Fibroblast of peridontal ligament (primary cell): ENCODE measurements around the gene TLCD4.

Experiments
- DNase-seq: peaks from one replicate; pipeline ENCODE4 v3.0.0-alpha.2; 2010; ENCODE audit errors: extremely low read depth

The TLCD4 gene

GRCh38 chr1:95095833-95096217, 21.3 kb upstream of the TLCD4 start:
- DNase-seq, result peak; percentile 84

- no peak for DNase-seq
These were observed 20.8 kb upstream of the TLCD4 start for GRCh38 chr1:95096218-95096841.

- no peak for DNase-seq
These were observed 19.7 kb upstream of the TLCD4 start for GRCh38 chr1:95097426-95097825.

GRCh38 chr1:95098196-95098595, 19.0 kb upstream of the TLCD4 start:
- peak; percentile 94 for DNase-seq

- DNase-seq, result no peak
These were observed 8.4 kb upstream of the TLCD4 start for GRCh38 chr1:95108792-95109191.

GRCh38 chr1:95111014-95111413, 6.1 kb upstream of the TLCD4 start:
- DNase-seq, result no peak

- no peak for DNase-seq
These were observed 3.5 kb upstream of the TLCD4 start for GRCh38 chr1:95113684-95114083.

- no peak for DNase-seq
These were observed 1.4 kb upstream of the TLCD4 start for GRCh38 chr1:95115708-95116137.

GRCh38 chr1:95116580-95117206, 462 bp upstream of the TLCD4 start:
- peak; percentile 25 for DNase-seq

GRCh38 chr1:95118067-95118499, 928 bp downstream of the TLCD4 start:
- DNase-seq, result peak; percentile 4

- no peak for DNase-seq
These were observed 1.6 kb downstream of the TLCD4 start for GRCh38 chr1:95118710-95119109.

GRCh38 chr1:95119273-95119672, 2.1 kb downstream of the TLCD4 start:
- no peak for DNase-seq

- DNase-seq, result no peak
These were observed 5.1 kb downstream of the TLCD4 start for GRCh38 chr1:95122151-95122697.

GRCh38 chr1:95124342-95124741, 7.2 kb downstream of the TLCD4 start:
- DNase-seq, result no peak

- no peak for DNase-seq
These were observed 9.2 kb downstream of the TLCD4 start for GRCh38 chr1:95126366-95126765.

- no peak for DNase-seq
These were observed 9.7 kb downstream of the TLCD4 start for GRCh38 chr1:95126846-95127245.

GRCh38 chr1:95127380-95127779, 10.2 kb downstream of the TLCD4 start:
- no peak for DNase-seq

- no peak for DNase-seq
These were observed 15.6 kb downstream of the TLCD4 start for GRCh38 chr1:95132762-95133161.

- DNase-seq, result no peak
These were observed 16.5 kb downstream of the TLCD4 start for GRCh38 chr1:95133687-95134086.

- DNase-seq, result no peak
These were observed 21.1 kb downstream of the TLCD4 start for GRCh38 chr1:95138223-95138622.

- DNase-seq, result no peak
These were observed 21.9 kb downstream of the TLCD4 start for GRCh38 chr1:95139039-95139438.

- no peak for DNase-seq
These were observed 23.6 kb downstream of the TLCD4 start for GRCh38 chr1:95140791-95141190.

- no peak for DNase-seq
These were observed 28.3 kb downstream of the TLCD4 start for GRCh38 chr1:95145493-95145892.
